ENCODE measurements around the gene PROM1. TPM values are rescaled to one million over a fixed set of nuclear protein-coding genes. Genes with fewer than 3 reads are reported as not detected.

Gene PROM1
- total RNA-seq, 1 experiment from 2014 or later = 17.7 TPM

- no peak for ATAC-seq
- H3K4me3 ChIP-seq (replicated peaks in 1 of 2; ENCODE audit: low read depth in 1 of 2, low read length in 2 of 2) = no peak overlapping the region
- CTCF ChIA-PET = interaction anchor here (2.3 kb wide), 1 partner anchor 214 kb away, joined by 8 read pairs; no protein-coding TSS in a partner anchor
Observed at GRCh38 chr4:16019649-16020048, 64.2 kb downstream of the PROM1 start.

DNA sequence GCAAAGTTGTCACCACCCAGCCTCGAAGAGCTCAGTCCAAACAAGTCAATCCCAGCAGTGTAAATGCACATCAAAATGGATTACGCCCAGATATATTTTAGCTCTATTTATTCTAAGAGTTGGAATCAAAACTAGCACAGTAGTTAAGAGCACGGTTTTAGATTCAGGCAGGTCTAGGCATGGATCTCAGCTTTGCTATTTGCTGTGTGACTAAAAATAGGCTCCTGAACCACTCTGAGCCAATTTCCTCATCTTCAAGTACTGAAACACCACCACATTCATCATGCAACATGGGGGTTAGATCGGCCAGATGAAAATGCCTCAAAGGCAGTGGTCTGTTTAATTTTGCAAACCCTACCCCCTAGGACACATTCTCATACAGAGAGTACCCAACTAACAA is 65.0 kb downstream of the PROM1 start:
- CTCF ChIA-PET = interaction anchor here (1.7 to 2.3 kb wide), 2 partner anchors 213 to 246 kb away, joined by 6 to 8 read pairs; no protein-coding TSS in a partner anchor
- intact Hi-C loops (cut with micrococcal nuclease) = no loop called here
- RAD21 ChIA-PET (ENCODE audit: low non-redundant PET in 1 of 2, low total read pairs in 2 of 2, uncharacterized antibody in 2 of 2, unreplicated experiment in 2 of 2) = no interaction called here
- TF ChIP-seq POLR2AphosphoS5 (IDR thresholded peaks at IDR 0.05; ENCODE audit: low read depth, low read length) (no peak), POLR2A (IDR thresholded peaks at IDR 0.05; ENCODE audit: borderline replicate concordance, extremely low read depth, insufficient read depth, insufficient read length) (no peak), EZH2phosphoT487 (IDR thresholded peaks at IDR 0.05; ENCODE audit: borderline replicate concordance) (no peak), MAX (IDR thresholded peaks at IDR 0.05) (no peak), SP1 (IDR thresholded peaks at IDR 0.05; ENCODE audit: low read depth) (no peak), JUND (IDR thresholded peaks at IDR 0.05) (no peak), TCF7L2 (IDR thresholded peaks at IDR 0.05; ENCODE audit: borderline replicate concordance, extremely low read depth, insufficient read depth, insufficient read length) (no peak), SRF (IDR thresholded peaks at IDR 0.05; ENCODE audit: low read depth) (no peak), EZH2 (IDR thresholded peaks at IDR 0.05) (no peak), FOSL1 (IDR thresholded peaks at IDR 0.05; ENCODE audit: low read depth) (no peak), RAD21 (IDR thresholded peaks at IDR 0.05; ENCODE audit: low read depth) (no peak), CBX3 (IDR thresholded peaks at IDR 0.05; ENCODE audit: low read depth) (no peak), YY1 (IDR thresholded peaks at IDR 0.05; ENCODE audit: extremely low read depth, insufficient replicate concordance, low read depth, low read length) (no peak)
- TF ChIP-seq, protein P1, sequence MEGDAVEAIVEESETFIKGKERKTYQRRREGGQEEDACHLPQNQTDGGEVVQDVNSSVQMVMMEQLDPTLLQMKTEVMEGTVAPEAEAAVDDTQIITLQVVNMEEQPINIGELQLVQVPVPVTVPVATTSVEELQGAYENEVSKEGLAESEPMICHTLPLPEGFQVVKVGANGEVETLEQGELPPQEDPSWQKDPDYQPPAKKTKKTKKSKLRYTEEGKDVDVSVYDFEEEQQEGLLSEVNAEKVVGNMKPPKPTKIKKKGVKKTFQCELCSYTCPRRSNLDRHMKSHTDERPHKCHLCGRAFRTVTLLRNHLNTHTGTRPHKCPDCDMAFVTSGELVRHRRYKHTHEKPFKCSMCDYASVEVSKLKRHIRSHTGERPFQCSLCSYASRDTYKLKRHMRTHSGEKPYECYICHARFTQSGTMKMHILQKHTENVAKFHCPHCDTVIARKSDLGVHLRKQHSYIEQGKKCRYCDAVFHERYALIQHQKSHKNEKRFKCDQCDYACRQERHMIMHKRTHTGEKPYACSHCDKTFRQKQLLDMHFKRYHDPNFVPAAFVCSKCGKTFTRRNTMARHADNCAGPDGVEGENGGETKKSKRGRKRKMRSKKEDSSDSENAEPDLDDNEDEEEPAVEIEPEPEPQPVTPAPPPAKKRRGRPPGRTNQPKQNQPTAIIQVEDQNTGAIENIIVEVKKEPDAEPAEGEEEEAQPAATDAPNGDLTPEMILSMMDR (IDR thresholded peaks at IDR 0.05 in 2 of 3, conservative IDR thresholded peaks at IDR 0.05 in 1 of 3; ENCODE audit: borderline replicate concordance in 1 of 3, insufficient read depth in 1 of 3, low read depth in 2 of 3, low read length in 2 of 3) = no peak
- TF ChIP-seq, protein P2, sequence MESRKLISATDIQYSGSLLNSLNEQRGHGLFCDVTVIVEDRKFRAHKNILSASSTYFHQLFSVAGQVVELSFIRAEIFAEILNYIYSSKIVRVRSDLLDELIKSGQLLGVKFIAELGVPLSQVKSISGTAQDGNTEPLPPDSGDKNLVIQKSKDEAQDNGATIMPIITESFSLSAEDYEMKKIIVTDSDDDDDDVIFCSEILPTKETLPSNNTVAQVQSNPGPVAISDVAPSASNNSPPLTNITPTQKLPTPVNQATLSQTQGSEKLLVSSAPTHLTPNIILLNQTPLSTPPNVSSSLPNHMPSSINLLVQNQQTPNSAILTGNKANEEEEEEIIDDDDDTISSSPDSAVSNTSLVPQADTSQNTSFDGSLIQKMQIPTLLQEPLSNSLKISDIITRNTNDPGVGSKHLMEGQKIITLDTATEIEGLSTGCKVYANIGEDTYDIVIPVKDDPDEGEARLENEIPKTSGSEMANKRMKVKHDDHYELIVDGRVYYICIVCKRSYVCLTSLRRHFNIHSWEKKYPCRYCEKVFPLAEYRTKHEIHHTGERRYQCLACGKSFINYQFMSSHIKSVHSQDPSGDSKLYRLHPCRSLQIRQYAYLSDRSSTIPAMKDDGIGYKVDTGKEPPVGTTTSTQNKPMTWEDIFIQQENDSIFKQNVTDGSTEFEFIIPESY (IDR thresholded peaks at IDR 0.05; ENCODE audit: extremely low read depth, insufficient replicate concordance, low read length) = no peak

More at GRCh38 chr4:16019649-16020048, 64.2 kb downstream of the PROM1 start:
- BruUV-seq (replicated peaks) = no TSS peak
- no peaks in the 10 kb centered on the region for H3K9me3 ChIP-seq (ENCODE audit: control insufficient read depth in 1 of 2, insufficient read depth in 1 of 2, low read depth in 1 of 2, low read length in 2 of 2)
- no peaks in the 10 kb centered on the region for H3K27me3 ChIP-seq (ENCODE audit: insufficient read depth, low read length)
- H4K20me1 ChIP-seq (ENCODE audit: insufficient read depth) = no peaks in the 10 kb centered on the region
- no peak overlapping the region for H3K4me2 ChIP-seq (ENCODE audit: low read length)
- TF ChIP-seq SP1 (IDR thresholded peaks at IDR 0.05; ENCODE audit: low read depth) = no peak
- no peak for TF ChIP-seq EGR1 (IDR thresholded peaks at IDR 0.05; ENCODE audit: low read depth)
- TF ChIP-seq SRF (IDR thresholded peaks at IDR 0.05; ENCODE audit: low read depth) = no peak
- no peak for DNase-seq (ENCODE audit: low read depth, low spot score)
- no peak overlapping the region for H3K27ac ChIP-seq (ENCODE audit: low read depth, low read length)
- H3K9me2 ChIP-seq (ENCODE audit: insufficient read depth) = no peaks in the 10 kb centered on the region
- no peak overlapping the region for H3K9ac ChIP-seq (ENCODE audit: low read length)
- no peak overlapping the region for H2AFZ ChIP-seq (ENCODE audit: low read depth, low read length, poor library complexity, severe bottlenecking)
- no peaks in the 10 kb centered on the region for H3K36me3 ChIP-seq (ENCODE audit: control insufficient read depth in 1 of 2, insufficient read depth in 2 of 2, low read length in 2 of 2)
- POLR2A ChIA-PET = no interaction called here
- H3K4me1 ChIP-seq (ENCODE audit: control insufficient read depth in 1 of 2, insufficient read depth in 2 of 2, low read length in 2 of 2) = no peaks in the 10 kb centered on the region
- intact Hi-C loops (cut with micrococcal nuclease) = loop anchor here (10.0 kb wide), 2 partner anchors 425 to 1425 kb away; no protein-coding TSS in a partner anchor
- RAD21 ChIA-PET (ENCODE audit: low non-redundant PET in 1 of 2, low total read pairs in 2 of 2, uncharacterized antibody in 2 of 2, unreplicated experiment in 2 of 2) = no interaction called here
- H3K79me2 ChIP-seq (ENCODE audit: insufficient read depth, low read length) = no peaks in the 10 kb centered on the region

More for the DNA sequence above, 65.0 kb downstream of the PROM1 start:
- no peaks in the 10 kb centered on the region for H3K9me3 ChIP-seq (ENCODE audit: control insufficient read depth in 1 of 2, insufficient read depth in 1 of 2, low read depth in 1 of 2, low read length in 2 of 2)
- no peaks in the 10 kb centered on the region for H4K20me1 ChIP-seq (ENCODE audit: insufficient read depth)
- H3K27me3 ChIP-seq (ENCODE audit: insufficient read depth, low read length) = no peaks in the 10 kb centered on the region
- no peak overlapping the region for H3K4me3 ChIP-seq (replicated peaks in 1 of 2; ENCODE audit: low read depth in 1 of 2, low read length in 2 of 2)
- H3K36me3 ChIP-seq (ENCODE audit: control insufficient read depth in 1 of 2, insufficient read depth in 2 of 2, low read length in 2 of 2) = no peaks in the 10 kb centered on the region
- BruUV-seq (replicated peaks) = no TSS peak
- no peak for ATAC-seq
- H3K4me2 ChIP-seq (ENCODE audit: low read length) = no peak overlapping the region
- no peak overlapping the region for H3K27ac ChIP-seq (ENCODE audit: low read depth, low read length)
- no peak for DNase-seq (ENCODE audit: low read depth, low spot score)
- H3K9ac ChIP-seq (ENCODE audit: low read length) = no peak overlapping the region
- no peaks in the 10 kb centered on the region for H3K9me2 ChIP-seq (ENCODE audit: insufficient read depth)
- H3K79me2 ChIP-seq (ENCODE audit: insufficient read depth, low read length) = no peaks in the 10 kb centered on the region
- POLR2A ChIA-PET = no interaction called here
- no peak overlapping the region for H2AFZ ChIP-seq (ENCODE audit: low read depth, low read length, poor library complexity, severe bottlenecking)
- H3K4me1 ChIP-seq (ENCODE audit: control insufficient read depth in 1 of 2, insufficient read depth in 2 of 2, low read length in 2 of 2) = no peaks in the 10 kb centered on the region

Measured in HCT116 (cell line).